ENCODE data around the gene MPLKIP. TPM values are rescaled to one million over a fixed set of nuclear protein-coding genes. Genes with fewer than 3 reads are reported as not detected.

Gene MPLKIP

DNA sequence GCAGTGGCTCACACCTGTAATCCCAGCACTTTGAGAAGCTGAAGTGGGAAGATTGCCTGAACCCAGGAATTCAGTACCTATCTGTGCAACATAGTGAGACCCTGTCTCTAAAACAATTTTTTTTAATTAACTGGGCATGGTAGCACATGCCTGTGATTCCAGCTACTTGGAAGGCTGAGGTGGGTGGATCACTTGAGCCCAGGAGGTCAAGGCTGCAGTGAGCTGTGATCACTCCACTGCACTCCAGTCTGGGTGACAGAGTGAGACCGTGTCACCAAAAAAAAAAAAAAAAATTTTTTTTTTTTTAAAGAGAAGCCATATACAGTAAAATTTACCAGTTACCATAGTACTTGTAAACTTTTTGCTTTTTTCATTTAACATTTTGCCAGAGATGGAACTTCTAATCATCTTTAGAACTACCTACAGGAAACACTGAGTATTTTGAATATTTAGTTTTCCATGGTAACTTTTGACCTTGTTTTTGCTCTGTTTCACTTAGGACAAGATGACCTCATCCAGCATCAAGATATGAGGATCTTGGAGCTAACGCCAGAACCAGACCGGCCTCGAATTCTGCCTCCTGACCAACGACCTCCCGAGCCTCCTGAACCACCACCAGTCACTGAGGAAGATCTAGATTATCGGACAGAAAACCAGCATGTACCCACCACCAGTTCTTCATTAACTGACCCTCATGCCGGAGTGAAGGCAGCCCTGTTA lies 40.6 kb downstream of the MPLKIP start:
- Histone ChIP-seq H3K36me3 (replicated peaks in 1 of 2; ENCODE audit: control insufficient read depth in 2 of 2, insufficient read depth in 2 of 2, low read length in 2 of 2) (peaks cover 13 to 86% of the 10 kb centered on the region in 2 donors), H3K9me3 (replicated peaks in 1 of 2; ENCODE audit: control insufficient read depth in 2 of 2, insufficient read depth in 1 of 2, low read depth in 1 of 2, low read length in 2 of 2) (no peaks in the 10 kb centered on the region)

GRCh38 chr7:40092182-40092581 lies 42.2 kb downstream of the MPLKIP start:
- Histone ChIP-seq H4K8ac (ENCODE audit: low read depth, low read length) (no peak overlapping the region), H2AFZ (ENCODE audit: low read length) (no peak overlapping the region), H3K14ac (ENCODE audit: low read length) (no peak overlapping the region)

More for the DNA sequence above, 40.6 kb downstream of the MPLKIP start:
- DNase-seq (ENCODE audit: low spot score) = no peak
- no peak overlapping the region for H3K14ac ChIP-seq (ENCODE audit: low read length)
- no peak overlapping the region for H2BK5ac ChIP-seq (ENCODE audit: low read length)
- no peak overlapping the region for H3K9ac ChIP-seq (ENCODE audit: low read depth, low read length, poor library complexity)
- H3K23ac ChIP-seq (ENCODE audit: low read depth, low read length, poor library complexity) = no peak overlapping the region
- no peak overlapping the region for H2BK12ac ChIP-seq (ENCODE audit: low read length)
- no CpG with 5 or more reads among the region's 8 CpGs for WGBS, 2 donors (ENCODE audit: extremely low coverage in 2 of 2, insufficient read length in 2 of 2, insufficient replicate concordance in 1 of 2)
- no peak overlapping the region for H4K8ac ChIP-seq (ENCODE audit: low read depth, low read length)
- H3K27ac ChIP-seq (replicated peaks; ENCODE audit: low read length) = no peak overlapping the region
- no peak overlapping the region for H2BK120ac ChIP-seq (ENCODE audit: low read depth, low read length)
- H4K91ac ChIP-seq (ENCODE audit: low read depth, low read length, poor library complexity) = no peak overlapping the region
- H2AK5ac ChIP-seq (ENCODE audit: low read depth, low read length) = no peak overlapping the region
- no peak overlapping the region for H3K4me3 ChIP-seq (ENCODE audit: low read length in 2 of 2)
- no peak overlapping the region for H2AFZ ChIP-seq (ENCODE audit: low read length)
- H3K4me1 ChIP-seq (ENCODE audit: control insufficient read depth in 2 of 2, insufficient read depth in 1 of 2, low read depth in 1 of 2, low read length in 2 of 2) = no peaks in the 10 kb centered on the region
- no peak overlapping the region for H3K4me2 ChIP-seq (ENCODE audit: insufficient read depth, low read length, poor library complexity, severe bottlenecking)
- no peak overlapping the region for H2BK15ac ChIP-seq (ENCODE audit: low read length)
- no peak overlapping the region for H3K4ac ChIP-seq (ENCODE audit: low read length)
- no peaks in the 10 kb centered on the region for H3K27me3 ChIP-seq (ENCODE audit: control insufficient read depth in 3 of 3, insufficient read depth in 3 of 3, low read depth in 1 of 3, low read length in 3 of 3)
- no peaks in the 10 kb centered on the region for H3K79me1 ChIP-seq (ENCODE audit: low read depth, low read length)
- no peak overlapping the region for H3K18ac ChIP-seq (ENCODE audit: low read length)

GRCh38 chr7:40077849-40078248 lies 56.6 kb downstream of the MPLKIP start:
- H3K9me3 ChIP-seq (replicated peaks in 1 of 2; ENCODE audit: control insufficient read depth in 2 of 2, insufficient read depth in 1 of 2, low read depth in 1 of 2, low read length in 2 of 2) = no peaks in the 10 kb centered on the region
- no peak overlapping the region for H3K4me2 ChIP-seq (ENCODE audit: insufficient read depth, low read length, poor library complexity, severe bottlenecking)
- no peaks in the 10 kb centered on the region for H3K27me3 ChIP-seq (ENCODE audit: control insufficient read depth in 3 of 3, insufficient read depth in 3 of 3, low read depth in 1 of 3, low read length in 3 of 3)
- H3K79me1 ChIP-seq (ENCODE audit: low read depth, low read length) = no peaks in the 10 kb centered on the region
- H2AK5ac ChIP-seq (ENCODE audit: low read depth, low read length) = no peak overlapping the region
- WGBS, 2 donors (ENCODE audit: extremely low coverage in 2 of 2, insufficient read length in 2 of 2, insufficient replicate concordance in 1 of 2) = no CpG with 5 or more reads among the region's 3 CpGs
- no peak overlapping the region for H2AFZ ChIP-seq (ENCODE audit: low read length)
- H3K4ac ChIP-seq (ENCODE audit: low read length) = no peak overlapping the region
- H3K4me3 ChIP-seq (ENCODE audit: low read length in 2 of 2) = no peak overlapping the region
- H3K9ac ChIP-seq (ENCODE audit: low read depth, low read length, poor library complexity) = no peak overlapping the region
- H3K4me1 ChIP-seq (ENCODE audit: control insufficient read depth in 2 of 2, insufficient read depth in 1 of 2, low read depth in 1 of 2, low read length in 2 of 2) = no peaks in the 10 kb centered on the region
- H2BK120ac ChIP-seq (ENCODE audit: low read depth, low read length) = no peak overlapping the region
- no peak overlapping the region for H4K8ac ChIP-seq (ENCODE audit: low read depth, low read length)
- no peak overlapping the region for H2BK5ac ChIP-seq (ENCODE audit: low read length)
- H4K91ac ChIP-seq (ENCODE audit: low read depth, low read length, poor library complexity) = no peak overlapping the region
- no peak overlapping the region for H2BK12ac ChIP-seq (ENCODE audit: low read length)
- H3K27ac ChIP-seq (replicated peaks; ENCODE audit: low read length) = no peak overlapping the region
- peaks cover 0 to 44% of the 10 kb centered on the region in 2 donors for H3K36me3 ChIP-seq (replicated peaks in 1 of 2; ENCODE audit: control insufficient read depth in 2 of 2, insufficient read depth in 2 of 2, low read length in 2 of 2)
- H3K18ac ChIP-seq (ENCODE audit: low read length) = no peak overlapping the region
- H3K23ac ChIP-seq (ENCODE audit: low read depth, low read length, poor library complexity) = no peak overlapping the region
- H2BK15ac ChIP-seq (ENCODE audit: low read length) = no peak overlapping the region
- DNase-seq (ENCODE audit: low spot score) = no peak
- no peak overlapping the region for H3K14ac ChIP-seq (ENCODE audit: low read length)

More at GRCh38 chr7:40092182-40092581, 42.2 kb downstream of the MPLKIP start:
- Histone ChIP-seq H3K4ac (ENCODE audit: low read length) (no peak overlapping the region), H3K4me2 (ENCODE audit: insufficient read depth, low read length, poor library complexity, severe bottlenecking) (no peak overlapping the region), H3K27me3 (ENCODE audit: control insufficient read depth in 3 of 3, insufficient read depth in 3 of 3, low read depth in 1 of 3, low read length in 3 of 3) (no peaks in the 10 kb centered on the region), H3K18ac (ENCODE audit: low read length) (no peak overlapping the region), H3K9ac (ENCODE audit: low read depth, low read length, poor library complexity) (no peak overlapping the region), H2BK5ac (ENCODE audit: low read length) (no peak overlapping the region), H3K23ac (ENCODE audit: low read depth, low read length, poor library complexity) (no peak overlapping the region), H2BK15ac (ENCODE audit: low read length) (no peak overlapping the region), H2AK5ac (ENCODE audit: low read depth, low read length) (no peak overlapping the region), H3K4me1 (ENCODE audit: control insufficient read depth in 2 of 2, insufficient read depth in 1 of 2, low read depth in 1 of 2, low read length in 2 of 2) (no peaks in the 10 kb centered on the region), H3K9me3 (replicated peaks in 1 of 2; ENCODE audit: control insufficient read depth in 2 of 2, insufficient read depth in 1 of 2, low read depth in 1 of 2, low read length in 2 of 2) (no peaks in the 10 kb centered on the region), H2BK120ac (ENCODE audit: low read depth, low read length) (no peak overlapping the region), H4K91ac (ENCODE audit: low read depth, low read length, poor library complexity) (no peak overlapping the region), H3K27ac (replicated peaks; ENCODE audit: low read length) (no peak overlapping the region), H3K79me1 (ENCODE audit: low read depth, low read length) (no peaks in the 10 kb centered on the region), H3K4me3 (ENCODE audit: low read length in 2 of 2) (no peak overlapping the region), H2BK12ac (ENCODE audit: low read length) (no peak overlapping the region), H3K36me3 (replicated peaks in 1 of 2; ENCODE audit: control insufficient read depth in 2 of 2, insufficient read depth in 2 of 2, low read length in 2 of 2) (peaks cover 15 to 90% of the 10 kb centered on the region in 2 donors)
- DNase-seq (ENCODE audit: low spot score) = no peak
- WGBS, 2 donors (ENCODE audit: extremely low coverage in 2 of 2, insufficient read length in 2 of 2, insufficient replicate concordance in 1 of 2) = no CpG with 5 or more reads among the region's 2 CpGs

Small RNA genes lying within 50 kb of the gene (small RNA-seq; reads per million reads assigned to genes)
- not detected for gene AC006023.1 (ENCODE audit: insufficient read depth)
- not detected for gene AC006023.2 (ENCODE audit: insufficient read depth)

Data from neuronal stem cell (in vitro differentiated cells).